HepG2 (cell line): ENCODE data around the gene TRIM37. TPM values are rescaled to one million over a fixed set of nuclear protein-coding genes. Genes with fewer than 3 reads are reported as not detected.

Experiments used
- AGO2 ChIP-seq: fragments of 200-400 bp; formaldehyde crosslinking; optimal IDR thresholded peaks from 2 replicates; pipeline ENCODE3; 2017; ENCODE audit warnings: mild to moderate bottlenecking, low read depth, low read length, moderate library complexity
- HMG20A ChIP-seq: IDR thresholded peaks from 2 replicates; pipeline ENCODE4 v1.6.1; 2016; ENCODE audit warnings: borderline replicate concordance
- MIXL1 ChIP-seq: IDR thresholded peaks from 2 replicates; pipeline ENCODE4 v1.6.1; 2016
- MTA3 ChIP-seq: sonication (generic); formaldehyde crosslinking; IDR thresholded peaks from 2 replicates; pipeline ENCODE4 v1.4.0; 2020; ENCODE audit warnings: missing genetic modification reagents
- NKX3-1 ChIP-seq: sonication (generic); formaldehyde crosslinking; IDR thresholded peaks from 2 replicates; pipeline ENCODE4 v1.5.0; 2020; ENCODE audit warnings: missing genetic modification reagents
- NR2F2 ChIP-seq: IDR thresholded peaks from 2 replicates; pipeline ENCODE4 v1.6.1; 2012; ENCODE audit warnings: low read depth, inconsistent platforms, borderline replicate concordance
- PHF21A ChIP-seq: sonication (generic); formaldehyde crosslinking; IDR thresholded peaks from 2 replicates; pipeline ENCODE4 v1.5.0; 2020; ENCODE audit warnings: mild to moderate bottlenecking, missing genetic modification reagents
- RBM39 ChIP-seq: fragments of 200-400 bp; formaldehyde crosslinking; IDR thresholded peaks from one replicate; pipeline ENCODE4 v1.6.1; 2018; ENCODE audit warnings: antibody characterized with exemption, mild to moderate bottlenecking, low read depth, low read length; ENCODE audit not compliant: poor library complexity, severe bottlenecking
- RFXAP ChIP-seq: sonication (generic); formaldehyde crosslinking; IDR thresholded peaks from 2 replicates; pipeline ENCODE4 v1.4.0; 2020; ENCODE audit warnings: missing genetic modification reagents, borderline replicate concordance
- YY1 ChIP-seq: IDR thresholded peaks from 2 replicates; pipeline ENCODE4 v1.6.1; 2011; ENCODE audit warnings: low read length, low read depth, moderate library complexity, mild to moderate bottlenecking; ENCODE audit not compliant: insufficient read depth, insufficient replicate concordance
- ZNF101 ChIP-seq: sonication (generic); formaldehyde crosslinking; IDR thresholded peaks from 2 replicates; pipeline ENCODE4 v1.4.0; 2020; ENCODE audit warnings: mild to moderate bottlenecking, low read depth, missing genetic modification reagents, borderline replicate concordance
- ZNF550 ChIP-seq: sonication (generic); formaldehyde crosslinking; IDR thresholded peaks from 2 replicates; pipeline ENCODE4 v1.4.0; 2020; ENCODE audit warnings: mild to moderate bottlenecking, missing genetic modification reagents, borderline replicate concordance
- ZNF562 ChIP-seq: sonication (generic); formaldehyde crosslinking; IDR thresholded peaks from 2 replicates; pipeline ENCODE4 v1.8.0; 2022; ENCODE audit warnings: missing genetic modification reagents, borderline replicate concordance
- ZNF615 ChIP-seq: sonication (generic); formaldehyde crosslinking; IDR thresholded peaks from 2 replicates; pipeline ENCODE4 v1.5.0; 2020; ENCODE audit warnings: mild to moderate bottlenecking, missing genetic modification reagents, borderline replicate concordance
- polyA plus RNA-seq, 8 experiments: library from polyadenylated mRNA; depleted of rRNA in 3 of 8; stranded (reverse) in 7 of 8; unstranded in 1 of 8; fragments of >200 nt; fragmentation: Illumina TruSeq in 4 of 8; extraction: Trizol in 4 of 8; gene quantifications; 2 replicates each; pipeline versions ENCODE4 v1.2.1 to v1.2.3, GENCODE V29; 2011 to 2016; ENCODE audit warnings: low read depth in 4 of 8, missing spikeins in 1 of 8, mixed read lengths in 1 of 8; ENCODE audit not compliant: insufficient read depth in 1 of 8
- total RNA-seq, 5 experiments: library from RNA; depleted of rRNA; stranded (reverse); fragments of >200 nt; fragmentation: Illumina TruSeq; extraction: Trizol; gene quantifications; 2 replicates each; pipeline ENCODE4 v1.2.3, GENCODE V29; 2016; ENCODE audit warnings: low read depth in 1 of 5
- TF ChIP-seq, protein P1 (sequence below): sonication (generic); formaldehyde crosslinking; IDR thresholded peaks from 2 replicates; pipeline ENCODE4 v1.5.0; 2020; ENCODE audit warnings: missing genetic modification reagents, mild to moderate bottlenecking, borderline replicate concordance
- TF ChIP-seq, protein P2 (sequence below): sonication (generic); formaldehyde crosslinking; IDR thresholded peaks from 2 replicates; pipeline ENCODE4 v1.5.1; 2020; ENCODE audit warnings: missing genetic modification reagents, mild to moderate bottlenecking, borderline replicate concordance
- TF ChIP-seq, protein P3 (sequence below): sonication (generic); formaldehyde crosslinking; IDR thresholded peaks from 2 replicates; pipeline ENCODE4 v1.4.0; 2020; ENCODE audit warnings: missing genetic modification reagents
- TF ChIP-seq, protein P4 (sequence below): sonication (generic); formaldehyde crosslinking; conservative IDR thresholded peaks from 2 replicates; pipeline ENCODE4 v1.4.0; 2020; ENCODE audit warnings: mild to moderate bottlenecking, missing genetic modification reagents, moderate library complexity
- TF ChIP-seq, protein P5 (sequence below): sonication (generic); formaldehyde crosslinking; IDR thresholded peaks from 2 replicates; pipeline ENCODE4 v1.8.0; 2022; ENCODE audit warnings: missing genetic modification reagents, mild to moderate bottlenecking, moderate library complexity, borderline replicate concordance

Gene TRIM37
- total and polyA plus RNA-seq, 2 of the 13 experiments (the other 11 are each of a cell fraction or from before 2014, with no cell fraction given): 12.4 to 39.1 TPM

DNA sequence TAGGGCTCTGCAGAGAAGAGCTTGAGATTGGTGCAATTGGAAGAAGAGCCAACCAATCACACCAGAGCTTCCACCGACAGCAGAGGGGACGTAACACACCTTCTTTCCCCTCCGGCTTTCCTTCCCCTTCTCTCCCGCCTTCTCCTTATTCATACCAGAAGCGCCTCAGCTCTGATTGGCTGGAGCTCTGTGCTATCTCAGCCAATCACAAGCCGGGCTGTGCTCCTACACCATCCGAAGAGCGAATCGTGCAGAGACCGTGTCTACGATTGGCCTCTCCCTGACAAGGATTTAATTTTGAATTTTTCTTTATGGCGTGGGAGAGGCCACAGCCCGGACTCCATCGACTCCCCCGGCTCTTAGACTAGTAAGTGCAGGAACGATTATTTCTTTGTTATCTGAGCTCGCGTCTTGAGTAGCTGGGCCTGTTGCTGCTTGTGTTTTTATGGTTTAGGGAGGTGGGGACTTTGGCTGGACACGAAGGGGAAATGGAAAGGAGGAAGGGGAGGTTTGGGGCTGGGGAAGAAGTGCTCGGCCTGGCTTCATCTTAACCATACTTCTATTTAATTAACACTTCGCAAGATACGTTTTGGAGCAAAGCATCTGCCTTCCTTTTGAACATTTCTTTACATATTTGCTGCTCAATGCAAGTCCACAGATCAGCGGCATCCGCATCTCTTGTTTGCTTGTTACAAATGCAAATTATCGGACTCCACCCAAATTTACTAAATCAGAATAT is 48.9 kb upstream of the TRIM37 start, which contains the start of gene PRR11 (continued):
- TF ChIP-seq, protein P1, sequence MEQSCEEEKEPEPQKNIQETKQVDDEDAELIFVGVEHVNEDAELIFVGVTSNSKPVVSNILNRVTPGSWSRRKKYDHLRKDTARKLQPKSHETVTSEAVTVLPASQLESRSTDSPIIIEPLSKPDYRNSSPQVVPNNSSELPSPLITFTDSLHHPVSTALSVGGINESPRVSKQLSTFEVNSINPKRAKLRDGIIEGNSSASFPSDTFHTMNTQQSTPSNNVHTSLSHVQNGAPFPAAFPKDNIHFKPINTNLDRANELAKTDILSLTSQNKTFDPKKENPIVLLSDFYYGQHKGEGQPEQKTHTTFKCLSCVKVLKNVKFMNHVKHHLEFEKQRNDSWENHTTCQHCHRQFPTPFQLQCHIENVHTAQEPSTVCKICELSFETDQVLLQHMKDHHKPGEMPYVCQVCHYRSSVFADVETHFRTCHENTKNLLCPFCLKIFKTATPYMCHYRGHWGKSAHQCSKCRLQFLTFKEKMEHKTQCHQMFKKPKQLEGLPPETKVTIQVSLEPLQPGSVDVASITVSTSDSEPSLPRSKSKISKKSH: no peak
- TF ChIP-seq PHF21A (peak; percentile 87), MTA3 (CRISPR knock-in tag) (no peak), ZNF550 (CRISPR knock-in tag) (no peak), ZNF101 (CRISPR knock-in tag) (no peak), ZNF615 (no peak), ZNF562 (CRISPR knock-in tag) (peak; percentile 61; the same call in 1 of the 2 replicates), AGO2 (no peak), RFXAP (CRISPR knock-in tag) (peak; percentile 89; the same call in 1 of the 2 replicates), HMG20A (CRISPR knock-in tag) (no peak), RBM39 (no peak), YY1 (no peak), NR2F2 (no peak), MIXL1 (CRISPR knock-in tag) (peak; percentile 10), NKX3-1 (CRISPR knock-in tag) (no peak)
- TF ChIP-seq, protein P2, sequence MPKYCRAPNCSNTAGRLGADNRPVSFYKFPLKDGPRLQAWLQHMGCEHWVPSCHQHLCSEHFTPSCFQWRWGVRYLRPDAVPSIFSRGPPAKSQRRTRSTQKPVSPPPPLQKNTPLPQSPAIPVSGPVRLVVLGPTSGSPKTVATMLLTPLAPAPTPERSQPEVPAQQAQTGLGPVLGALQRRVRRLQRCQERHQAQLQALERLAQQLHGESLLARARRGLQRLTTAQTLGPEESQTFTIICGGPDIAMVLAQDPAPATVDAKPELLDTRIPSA (CRISPR knock-in tag): no peak
- TF ChIP-seq, protein P3, sequence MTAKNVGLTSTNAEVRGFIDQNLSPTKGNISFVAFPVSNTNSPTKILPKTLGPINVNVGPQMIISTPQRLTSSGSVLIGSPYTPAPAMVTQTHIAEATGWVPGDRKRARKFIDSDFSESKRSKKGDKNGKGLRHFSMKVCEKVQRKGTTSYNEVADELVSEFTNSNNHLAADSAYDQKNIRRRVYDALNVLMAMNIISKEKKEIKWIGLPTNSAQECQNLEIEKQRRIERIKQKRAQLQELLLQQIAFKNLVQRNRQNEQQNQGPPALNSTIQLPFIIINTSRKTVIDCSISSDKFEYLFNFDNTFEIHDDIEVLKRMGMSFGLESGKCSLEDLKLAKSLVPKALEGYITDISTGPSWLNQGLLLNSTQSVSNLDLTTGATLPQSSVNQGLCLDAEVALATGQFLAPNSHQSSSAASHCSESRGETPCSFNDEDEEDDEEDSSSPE (CRISPR knock-in tag): peak; percentile 98
- TF ChIP-seq, protein P4, sequence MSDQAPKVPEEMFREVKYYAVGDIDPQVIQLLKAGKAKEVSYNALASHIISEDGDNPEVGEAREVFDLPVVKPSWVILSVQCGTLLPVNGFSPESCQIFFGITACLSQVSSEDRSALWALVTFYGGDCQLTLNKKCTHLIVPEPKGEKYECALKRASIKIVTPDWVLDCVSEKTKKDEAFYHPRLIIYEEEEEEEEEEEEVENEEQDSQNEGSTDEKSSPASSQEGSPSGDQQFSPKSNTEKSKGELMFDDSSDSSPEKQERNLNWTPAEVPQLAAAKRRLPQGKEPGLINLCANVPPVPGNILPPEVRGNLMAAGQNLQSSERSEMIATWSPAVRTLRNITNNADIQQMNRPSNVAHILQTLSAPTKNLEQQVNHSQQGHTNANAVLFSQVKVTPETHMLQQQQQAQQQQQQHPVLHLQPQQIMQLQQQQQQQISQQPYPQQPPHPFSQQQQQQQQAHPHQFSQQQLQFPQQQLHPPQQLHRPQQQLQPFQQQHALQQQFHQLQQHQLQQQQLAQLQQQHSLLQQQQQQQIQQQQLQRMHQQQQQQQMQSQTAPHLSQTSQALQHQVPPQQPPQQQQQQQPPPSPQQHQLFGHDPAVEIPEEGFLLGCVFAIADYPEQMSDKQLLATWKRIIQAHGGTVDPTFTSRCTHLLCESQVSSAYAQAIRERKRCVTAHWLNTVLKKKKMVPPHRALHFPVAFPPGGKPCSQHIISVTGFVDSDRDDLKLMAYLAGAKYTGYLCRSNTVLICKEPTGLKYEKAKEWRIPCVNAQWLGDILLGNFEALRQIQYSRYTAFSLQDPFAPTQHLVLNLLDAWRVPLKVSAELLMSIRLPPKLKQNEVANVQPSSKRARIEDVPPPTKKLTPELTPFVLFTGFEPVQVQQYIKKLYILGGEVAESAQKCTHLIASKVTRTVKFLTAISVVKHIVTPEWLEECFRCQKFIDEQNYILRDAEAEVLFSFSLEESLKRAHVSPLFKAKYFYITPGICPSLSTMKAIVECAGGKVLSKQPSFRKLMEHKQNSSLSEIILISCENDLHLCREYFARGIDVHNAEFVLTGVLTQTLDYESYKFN (CRISPR knock-in tag): no peak
- TF ChIP-seq, protein P5, sequence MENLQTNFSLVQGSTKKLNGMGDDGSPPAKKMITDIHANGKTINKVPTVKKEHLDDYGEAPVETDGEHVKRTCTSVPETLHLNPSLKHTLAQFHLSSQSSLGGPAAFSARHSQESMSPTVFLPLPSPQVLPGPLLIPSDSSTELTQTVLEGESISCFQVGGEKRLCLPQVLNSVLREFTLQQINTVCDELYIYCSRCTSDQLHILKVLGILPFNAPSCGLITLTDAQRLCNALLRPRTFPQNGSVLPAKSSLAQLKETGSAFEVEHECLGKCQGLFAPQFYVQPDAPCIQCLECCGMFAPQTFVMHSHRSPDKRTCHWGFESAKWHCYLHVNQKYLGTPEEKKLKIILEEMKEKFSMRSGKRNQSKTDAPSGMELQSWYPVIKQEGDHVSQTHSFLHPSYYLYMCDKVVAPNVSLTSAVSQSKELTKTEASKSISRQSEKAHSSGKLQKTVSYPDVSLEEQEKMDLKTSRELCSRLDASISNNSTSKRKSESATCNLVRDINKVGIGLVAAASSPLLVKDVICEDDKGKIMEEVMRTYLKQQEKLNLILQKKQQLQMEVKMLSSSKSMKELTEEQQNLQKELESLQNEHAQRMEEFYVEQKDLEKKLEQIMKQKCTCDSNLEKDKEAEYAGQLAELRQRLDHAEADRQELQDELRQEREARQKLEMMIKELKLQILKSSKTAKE (CRISPR knock-in tag): no peak; the same call in 1 of the 2 replicates
